Retinal pigment epithelial cell (primary cell): Measurements from ENCODE around the gene ATG2A.
A peak's percentile ranks its signal among the peaks of the same experiment; 100 is the strongest.

Source experiments
- DNase-seq: peaks from one replicate; pipeline ENCODE4 v3.0.0-alpha.2; 2010; ENCODE audit warnings: low read depth
- H3K4me3 ChIP-seq: 2 replicates; pipeline ENCODE4 v1.5.1; 2011; ENCODE audit warnings: mild to moderate bottlenecking, low read length, control low read depth, moderate library complexity
- CTCF ChIP-seq: conservative IDR thresholded peaks from 2 replicates; pipeline ENCODE4 v1.5.1; 2011; ENCODE audit warnings: low read depth, low read length, control low read depth, inconsistent platforms

ATG2A gene

GRCh38 chr11:64879244-64879900 is 37.6 kb downstream of the ATG2A start:
- no peak for DNase-seq
- peak overlapping the region; percentile 75 for H3K4me3 ChIP-seq
- no peak for TF ChIP-seq CTCF

GRCh38 chr11:64878494-64879243 is 38.3 kb downstream of the ATG2A start, which contains the start of gene EHD1:
TSS of gene EHD1 (minus strand) at chr11:64878621. CDS start at chr11:64878464, 157 bp downstream.
- H3K4me3 ChIP-seq, result peak within 1 kb of the TSS; percentile 95
- TF ChIP-seq CTCF, result peak; percentile 58
- peak; percentile 86 for DNase-seq

GRCh38 chr11:64878223-64878493 is 38.9 kb downstream of the ATG2A start:
- no peak for TF ChIP-seq CTCF
- peak overlapping the region; percentile 95 for H3K4me3 ChIP-seq
- DNase-seq, result no peak

GRCh38 chr11:64877390-64878222 is 39.4 kb downstream of the ATG2A start:
- no peak for TF ChIP-seq CTCF
- DNase-seq, result no peak
- peak overlapping the region; percentile 95 for H3K4me3 ChIP-seq

- peak overlapping the region; percentile 95 for H3K4me3 ChIP-seq
- TF ChIP-seq CTCF, result no peak
- DNase-seq, result no peak
Observed at GRCh38 chr11:64876835-64877341, 40.1 kb downstream of the ATG2A start.

GRCh38 chr11:64876229-64876750 is 40.7 kb downstream of the ATG2A start:
- DNase-seq, result no peak
- no peak for TF ChIP-seq CTCF

More at GRCh38 chr11:64876229-64876750, 40.7 kb downstream of the ATG2A start:
- peak overlapping the region; percentile 95 for H3K4me3 ChIP-seq
